ENCODE measurements around the gene SLC30A2. TPM values are rescaled to one million over a fixed set of nuclear protein-coding genes. Genes with fewer than 3 reads are reported as not detected.

The SLC30A2 gene
- total RNA-seq, 1 donor from 2014 or later = not detected

- peak; percentile 94 for TF ChIP-seq CTCF (conservative IDR thresholded peaks at IDR 0.05; ENCODE audit: low read depth, low read length)
- peak overlapping the region; percentile 76 for H3K4me3 ChIP-seq (ENCODE audit: low read depth, low read length)
- DNase-seq (ENCODE audit: low read depth) = peak; percentile 36
Observed at GRCh38 chr1:26035959-26036755, 9.8 kb downstream of the SLC30A2 start.

GRCh38 chr1:26035203-26035958, 10.5 kb downstream of the SLC30A2 start:
- H3K4me3 ChIP-seq (ENCODE audit: low read depth, low read length) = peak overlapping the region; percentile 76
- TF ChIP-seq CTCF (conservative IDR thresholded peaks at IDR 0.05; ENCODE audit: low read depth, low read length) = no peak
- DNase-seq (ENCODE audit: low read depth) = peak; percentile 25

GRCh38 chr1:26034504-26035202, 11.3 kb downstream of the SLC30A2 start:
- H3K4me3 ChIP-seq (ENCODE audit: low read depth, low read length) = peak overlapping the region; percentile 76
- DNase-seq (ENCODE audit: low read depth) = no peak
- TF ChIP-seq CTCF (conservative IDR thresholded peaks at IDR 0.05; ENCODE audit: low read depth, low read length) = no peak

- no peak for DNase-seq (ENCODE audit: low read depth)
- no peak overlapping the region for H3K4me3 ChIP-seq (ENCODE audit: low read depth, low read length)
- no peak for TF ChIP-seq CTCF (conservative IDR thresholded peaks at IDR 0.05; ENCODE audit: low read depth, low read length)
Observed at GRCh38 chr1:26032656-26033357, 13.1 kb downstream of the SLC30A2 start.

GRCh38 chr1:26031611-26032220, 14.2 kb downstream of the SLC30A2 start:
- DNase-seq (ENCODE audit: low read depth) = no peak
- no peak for TF ChIP-seq CTCF (conservative IDR thresholded peaks at IDR 0.05; ENCODE audit: low read depth, low read length)
- no peak overlapping the region for H3K4me3 ChIP-seq (ENCODE audit: low read depth, low read length)

- DNase-seq (ENCODE audit: low read depth) = no peak
- no peak for TF ChIP-seq CTCF (conservative IDR thresholded peaks at IDR 0.05; ENCODE audit: low read depth, low read length)
- no peak overlapping the region for H3K4me3 ChIP-seq (ENCODE audit: low read depth, low read length)
Observed at GRCh38 chr1:26031196-26031595, 14.7 kb downstream of the SLC30A2 start.
